ENCODE results near the gene PARD3. TPM values are rescaled to one million over a fixed set of nuclear protein-coding genes. Genes with fewer than 3 reads are reported as not detected.
"Not testable (repeated sequence)": the region's sequence is repeated elsewhere in the genome, so short reads cannot be mapped to it uniquely, and the experiment has no call there.

The PARD3 gene
- total RNA-seq, 1 donor from 2014 or later: 29.4 TPM

DNA sequence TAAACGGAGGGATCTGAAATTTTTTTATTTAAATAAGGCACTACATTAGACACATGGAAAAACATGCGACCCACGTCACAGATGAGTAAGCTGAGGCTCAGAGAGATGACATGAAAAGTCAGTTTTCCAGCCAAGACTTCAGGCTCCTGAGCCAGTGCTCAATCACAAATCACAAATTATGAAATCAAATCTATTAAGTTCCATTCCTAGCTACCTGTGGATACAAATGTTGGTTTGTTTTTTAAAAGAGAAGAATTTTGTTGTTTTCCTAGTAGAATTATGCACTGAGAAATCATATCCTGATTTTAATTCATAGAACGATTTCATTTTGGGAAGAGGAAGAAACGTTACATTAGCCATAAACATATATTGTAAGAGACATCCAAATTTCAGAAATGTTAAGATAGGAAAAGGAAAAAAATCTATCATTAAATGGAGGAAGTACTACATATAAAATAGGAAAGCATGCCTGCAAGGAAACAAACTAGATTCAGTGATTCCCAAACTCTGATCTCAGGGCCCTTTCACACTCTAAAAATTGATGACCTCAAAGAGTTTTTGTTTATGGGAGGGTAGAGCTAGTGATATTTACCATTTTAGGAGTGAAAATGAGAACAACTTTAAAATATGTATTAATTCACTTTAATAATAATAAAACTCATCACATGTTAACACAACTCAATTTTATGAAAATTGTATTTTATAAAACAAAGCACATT is 340.4 kb downstream of the PARD3 start:
- no peak for DNase-seq (ENCODE audit: low read depth in 2 of 2)

DNA sequence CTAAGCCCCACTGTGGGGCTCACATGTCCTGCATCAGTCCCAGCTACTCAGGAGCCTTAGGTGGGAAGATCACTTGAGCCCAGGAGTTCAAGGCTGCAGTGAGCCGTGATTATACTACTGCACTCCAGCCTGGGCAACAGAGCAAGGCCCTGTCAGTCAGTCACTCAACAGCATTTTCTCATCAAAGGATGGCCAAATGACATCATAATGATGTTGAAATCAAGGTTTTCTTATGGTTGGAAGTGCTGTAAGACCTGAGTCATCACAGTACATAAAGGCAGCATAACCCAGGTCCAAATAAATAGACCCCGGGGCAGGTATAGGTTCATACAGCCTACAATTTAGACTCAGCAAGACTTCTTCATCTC is 341.1 kb downstream of the PARD3 start:
- no peak for DNase-seq (ENCODE audit: low read depth in 2 of 2)

DNA sequence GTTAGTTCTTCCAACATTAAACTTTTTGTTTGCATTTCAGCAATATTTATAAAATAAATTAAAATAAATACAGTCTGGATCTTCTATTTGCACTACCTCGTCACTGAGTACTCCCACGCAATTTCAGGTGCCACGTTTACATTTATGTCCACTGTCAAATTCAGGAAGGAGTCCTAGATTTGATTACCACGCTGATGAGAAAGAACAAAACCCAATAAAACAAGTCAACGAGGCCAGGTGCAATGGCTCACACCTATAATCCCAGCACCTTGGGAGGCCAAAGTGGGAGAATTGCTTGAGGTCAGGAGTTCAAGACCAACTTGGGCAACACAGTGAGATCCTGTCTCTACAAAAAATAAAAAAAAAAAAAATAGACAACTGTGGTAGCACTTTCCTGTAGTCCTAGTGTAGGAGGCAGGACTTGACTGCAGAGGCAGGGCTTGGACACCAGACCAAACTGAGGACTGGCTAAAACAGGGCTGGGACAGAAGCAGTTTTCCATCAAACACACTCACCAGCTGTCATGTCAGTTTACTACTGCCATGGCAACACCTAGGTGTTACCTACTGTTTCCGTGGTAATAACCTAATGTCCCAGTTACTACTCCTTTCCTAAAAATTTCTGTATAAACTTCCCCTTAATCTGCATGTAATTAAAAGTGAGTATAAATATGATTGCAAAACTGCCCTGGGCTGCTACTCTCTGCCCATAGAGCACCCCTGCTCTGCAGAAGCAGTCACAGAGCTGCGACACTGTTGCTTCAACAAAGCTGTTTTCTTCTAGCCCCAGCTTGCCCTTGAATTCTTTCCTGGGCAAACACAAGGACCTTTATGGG is 341.7 kb downstream of the PARD3 start:
- DNase-seq (ENCODE audit: low read depth in 2 of 2): peak in 1 of 2 donors; percentile 33

DNA sequence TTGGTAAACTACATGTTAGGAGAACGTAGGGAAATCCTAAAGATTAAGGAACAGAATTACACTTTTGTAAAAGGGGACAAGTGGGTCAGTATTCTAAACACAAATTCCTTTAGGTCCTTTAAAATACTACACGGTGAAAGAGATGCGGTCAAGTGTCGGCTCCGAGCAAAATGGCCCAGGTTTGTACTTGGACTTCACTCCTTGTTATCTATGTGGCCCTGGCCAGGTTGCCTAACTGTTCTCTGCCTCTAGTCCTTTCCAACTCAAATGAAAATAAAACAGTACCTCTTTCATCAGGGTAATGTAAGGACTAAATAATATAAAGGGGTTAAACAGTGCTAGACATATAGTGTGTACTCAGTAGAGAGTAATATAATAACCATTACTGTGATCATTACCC is 344.8 kb downstream of the PARD3 start:
- no peak for DNase-seq (ENCODE audit: low read depth in 2 of 2)

DNA sequence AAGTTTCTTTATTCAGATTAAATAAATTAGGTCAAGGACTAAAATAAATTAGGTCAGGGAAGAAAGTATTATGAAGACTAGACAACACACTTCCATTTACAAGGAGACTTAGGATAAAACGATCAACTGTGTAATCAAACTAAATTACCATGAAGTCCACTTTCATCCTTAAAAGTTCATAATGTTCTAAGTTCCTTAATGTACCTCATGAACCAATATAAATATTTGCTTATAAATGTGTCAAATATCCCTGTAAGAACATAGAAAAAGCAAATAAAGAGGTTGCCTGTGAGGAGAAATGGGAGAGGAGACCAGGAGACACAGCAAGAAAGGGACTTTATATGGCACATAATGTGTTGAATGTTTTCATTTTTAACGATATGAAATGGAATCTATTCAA is 345.6 kb downstream of the PARD3 start:
- DNase-seq (ENCODE audit: low read depth in 2 of 2): no peak

DNA sequence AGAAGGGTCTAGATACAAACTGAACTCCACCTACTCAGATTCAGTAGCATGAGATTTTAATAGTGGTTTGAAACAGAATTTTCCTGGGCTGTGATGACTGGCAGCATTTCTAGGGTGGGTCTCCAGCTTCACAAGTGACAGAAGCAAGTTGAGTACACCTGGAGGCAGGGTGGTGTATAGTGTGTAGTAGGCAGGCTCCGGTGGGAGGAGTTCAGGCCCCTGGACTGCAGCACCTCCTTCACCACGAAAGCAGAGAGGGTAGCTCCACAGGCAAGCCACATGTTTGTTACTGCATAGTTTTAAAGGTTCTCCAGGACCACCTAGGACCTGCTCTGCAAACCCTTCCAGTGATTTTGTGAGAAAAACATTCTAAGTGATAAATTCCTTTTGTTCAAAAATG is 347.2 kb downstream of the PARD3 start:
- no peak for DNase-seq (ENCODE audit: low read depth in 2 of 2)

DNA sequence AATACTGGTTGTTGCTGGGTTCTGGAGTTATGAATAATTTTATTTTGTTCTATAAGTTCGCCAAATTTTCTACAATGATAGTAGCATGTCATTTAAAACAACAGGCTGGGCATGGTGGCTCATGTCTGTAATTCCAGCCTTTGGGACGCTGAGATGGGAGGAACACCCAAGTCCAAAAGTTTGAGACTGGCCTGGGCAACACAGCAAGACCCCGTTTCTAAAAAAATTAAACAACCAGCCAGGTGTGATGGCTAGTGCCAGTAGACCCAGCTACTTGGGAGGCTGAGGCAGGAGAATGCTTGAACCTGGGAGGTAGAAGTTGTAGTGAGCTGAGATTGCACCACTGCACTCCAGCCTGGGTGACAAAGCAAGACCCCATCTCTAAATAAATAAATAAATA is 347.7 kb downstream of the PARD3 start:
- DNase-seq (ENCODE audit: low read depth in 2 of 2): no peak

DNA sequence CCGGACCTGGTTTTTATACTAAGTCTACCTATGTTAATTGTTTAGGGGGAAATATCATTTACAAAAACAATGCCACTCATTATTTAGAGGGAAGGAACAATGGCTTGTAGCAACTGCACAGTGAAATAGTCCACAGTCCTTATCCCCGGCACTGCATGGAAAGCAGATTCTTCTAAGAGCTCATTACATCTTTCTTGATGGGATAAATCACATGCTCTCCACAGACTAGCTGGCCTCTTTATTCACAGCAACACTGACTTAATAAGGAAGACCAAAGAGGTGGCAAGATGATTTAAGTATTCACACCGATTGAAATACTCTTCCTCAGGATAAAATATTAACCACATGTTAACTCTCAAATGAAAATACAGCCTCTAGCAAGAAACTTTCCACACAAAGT is 349.4 kb downstream of the PARD3 start:
- DNase-seq (ENCODE audit: low read depth in 2 of 2): no peak

DNA sequence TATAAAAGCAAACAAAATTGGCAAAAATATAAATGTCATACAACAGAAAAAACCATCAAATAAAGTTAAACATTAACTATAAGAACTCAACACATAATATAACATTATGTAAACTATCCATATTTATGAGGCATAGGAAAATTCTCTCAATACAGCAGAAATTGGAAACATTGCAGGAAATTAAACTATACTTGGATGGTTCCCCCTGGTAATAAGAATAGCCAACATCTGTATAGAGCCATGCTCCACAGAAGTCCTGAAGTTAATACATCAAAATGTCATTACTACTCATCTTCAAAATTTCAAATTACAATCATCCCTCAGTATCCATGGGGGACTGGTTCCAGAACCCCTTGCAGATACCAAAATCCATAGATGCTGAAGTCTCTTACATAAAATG is 350.5 kb downstream of the PARD3 start:
- DNase-seq (ENCODE audit: low read depth in 2 of 2): no peak

DNA sequence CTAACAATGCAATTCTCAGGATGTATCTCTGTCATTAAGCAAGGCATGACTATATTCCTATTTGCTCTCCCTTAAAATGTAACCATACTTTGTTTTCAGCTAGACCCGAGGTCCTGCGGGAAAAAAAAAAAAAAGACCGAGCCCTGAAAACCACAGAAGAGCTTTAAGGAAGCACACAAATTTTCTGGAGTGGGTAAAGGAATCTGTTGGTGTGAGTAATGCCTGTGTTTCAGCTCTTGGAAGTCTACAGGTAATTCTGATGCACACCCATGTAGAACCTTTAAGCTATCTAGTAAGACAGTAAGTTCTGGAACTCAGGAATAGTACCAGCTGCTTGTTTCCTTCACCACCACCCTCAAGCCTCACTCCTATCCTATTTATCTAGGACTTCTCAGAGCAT is 351.1 kb downstream of the PARD3 start:
- no peak for DNase-seq (ENCODE audit: low read depth in 2 of 2)

DNA sequence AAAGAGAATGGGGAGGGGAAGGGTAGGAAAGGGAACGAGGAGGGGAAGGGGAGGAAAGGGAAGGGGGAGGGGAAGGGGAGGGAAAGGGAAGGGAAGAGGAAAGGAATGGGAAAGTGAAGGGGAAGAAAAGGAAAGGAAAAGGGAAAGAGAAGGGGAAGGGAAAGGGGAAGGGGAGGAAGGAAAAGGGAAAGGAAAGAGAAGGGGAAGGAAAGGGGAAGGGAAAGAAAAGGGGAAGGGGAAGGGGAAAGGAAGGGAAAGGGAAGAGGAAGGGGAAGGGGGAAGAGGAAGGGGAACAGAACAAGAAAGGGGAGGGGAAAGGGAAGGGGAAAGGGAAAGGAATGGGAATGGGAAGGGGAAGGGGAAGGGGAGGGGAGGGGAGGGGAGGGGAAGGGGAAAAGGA is 352.1 kb downstream of the PARD3 start:
- DNase-seq (ENCODE audit: low read depth in 2 of 2): no peak

DNA sequence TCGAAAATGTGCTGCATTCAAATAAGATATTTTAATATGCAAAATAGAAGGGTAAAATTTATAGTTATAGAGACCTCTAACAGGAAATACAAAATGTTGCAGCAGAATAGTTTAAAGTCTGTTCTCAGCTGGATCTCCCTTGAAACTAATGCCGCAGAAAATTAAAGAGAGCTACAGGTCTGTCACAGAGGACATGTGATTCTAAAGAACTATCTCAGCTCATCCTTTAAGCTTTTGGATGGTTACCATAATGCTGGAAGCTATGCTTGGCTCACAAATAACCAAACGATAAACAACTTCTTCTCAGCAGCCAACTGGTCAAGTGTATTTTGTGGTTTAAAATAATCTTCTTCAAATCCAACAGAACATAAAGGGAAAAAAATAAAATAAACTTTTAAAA is 353.0 kb downstream of the PARD3 start:
- DNase-seq (ENCODE audit: low read depth in 2 of 2): no peak

DNA sequence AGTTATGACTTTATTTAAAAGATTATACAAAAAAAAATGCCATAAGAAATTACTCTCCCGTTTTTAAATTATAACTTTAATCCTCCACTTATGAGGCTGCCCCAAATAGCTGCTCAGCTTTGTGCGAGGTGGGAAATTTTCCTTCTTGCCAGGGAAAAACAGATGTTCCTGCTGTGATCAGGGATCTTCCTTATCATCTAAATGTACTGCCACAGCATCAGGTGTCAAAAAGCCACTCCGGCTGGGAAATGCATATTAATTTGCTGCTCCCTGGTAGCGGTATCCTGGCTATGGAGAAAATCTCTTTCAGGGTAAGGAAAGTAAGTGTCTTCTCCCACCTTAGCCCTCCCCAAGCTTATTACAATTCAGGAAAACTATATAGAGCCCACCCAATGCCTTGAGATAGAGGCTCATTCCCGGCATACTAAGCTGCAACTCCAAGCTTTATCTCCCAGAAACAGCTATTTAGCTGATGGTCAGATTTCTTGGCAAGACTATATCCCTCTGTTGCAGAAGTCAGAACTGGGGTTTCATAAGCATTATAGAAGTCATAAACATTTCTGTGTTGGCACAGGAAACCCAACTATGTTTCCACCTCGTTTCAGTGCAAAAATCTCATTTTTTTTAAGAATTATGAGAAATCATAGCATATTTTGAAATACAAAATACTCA is 360.4 kb downstream of the PARD3 start:
- no peak for DNase-seq (ENCODE audit: low read depth in 2 of 2)

DNA sequence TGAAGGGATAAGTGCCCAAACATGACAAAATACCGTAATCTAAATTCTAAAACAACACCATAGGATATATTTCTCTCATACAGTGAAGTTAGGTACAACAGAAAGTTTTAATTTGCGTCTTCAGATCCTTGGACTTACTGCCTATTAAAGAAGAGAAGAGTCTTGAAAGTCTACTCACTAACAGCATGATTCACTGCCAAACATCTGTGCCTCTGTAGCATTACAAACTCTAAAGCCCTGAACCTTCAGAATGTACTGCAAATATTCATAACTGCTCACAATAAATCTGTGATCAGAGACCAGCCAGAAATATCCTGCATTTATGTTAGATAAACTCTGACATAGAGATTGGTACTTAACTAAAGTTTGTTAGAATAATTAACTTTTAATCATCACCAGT is 365.3 kb downstream of the PARD3 start:
- no peak for DNase-seq (ENCODE audit: low read depth in 2 of 2)

DNA sequence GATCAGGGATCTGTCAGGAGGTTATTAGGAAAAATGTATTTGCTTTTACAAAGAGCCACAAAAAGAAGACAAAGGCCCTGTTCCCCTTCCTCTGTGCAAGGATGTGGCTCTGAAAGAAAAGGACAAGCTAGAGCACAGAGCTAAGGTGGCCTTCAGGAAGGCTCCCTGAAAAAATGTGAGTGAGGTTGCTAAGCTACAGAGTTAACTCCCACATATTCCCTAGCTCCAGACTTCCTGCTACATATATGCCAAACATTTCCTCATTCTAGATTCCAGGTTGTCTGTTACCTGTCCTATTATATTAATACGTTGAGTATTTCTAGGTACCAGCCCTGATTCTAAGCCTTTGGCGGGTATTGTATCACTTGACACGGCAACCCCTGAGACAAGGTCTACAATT is 369.0 kb downstream of the PARD3 start:
- no peak for DNase-seq (ENCODE audit: low read depth in 2 of 2)

DNA sequence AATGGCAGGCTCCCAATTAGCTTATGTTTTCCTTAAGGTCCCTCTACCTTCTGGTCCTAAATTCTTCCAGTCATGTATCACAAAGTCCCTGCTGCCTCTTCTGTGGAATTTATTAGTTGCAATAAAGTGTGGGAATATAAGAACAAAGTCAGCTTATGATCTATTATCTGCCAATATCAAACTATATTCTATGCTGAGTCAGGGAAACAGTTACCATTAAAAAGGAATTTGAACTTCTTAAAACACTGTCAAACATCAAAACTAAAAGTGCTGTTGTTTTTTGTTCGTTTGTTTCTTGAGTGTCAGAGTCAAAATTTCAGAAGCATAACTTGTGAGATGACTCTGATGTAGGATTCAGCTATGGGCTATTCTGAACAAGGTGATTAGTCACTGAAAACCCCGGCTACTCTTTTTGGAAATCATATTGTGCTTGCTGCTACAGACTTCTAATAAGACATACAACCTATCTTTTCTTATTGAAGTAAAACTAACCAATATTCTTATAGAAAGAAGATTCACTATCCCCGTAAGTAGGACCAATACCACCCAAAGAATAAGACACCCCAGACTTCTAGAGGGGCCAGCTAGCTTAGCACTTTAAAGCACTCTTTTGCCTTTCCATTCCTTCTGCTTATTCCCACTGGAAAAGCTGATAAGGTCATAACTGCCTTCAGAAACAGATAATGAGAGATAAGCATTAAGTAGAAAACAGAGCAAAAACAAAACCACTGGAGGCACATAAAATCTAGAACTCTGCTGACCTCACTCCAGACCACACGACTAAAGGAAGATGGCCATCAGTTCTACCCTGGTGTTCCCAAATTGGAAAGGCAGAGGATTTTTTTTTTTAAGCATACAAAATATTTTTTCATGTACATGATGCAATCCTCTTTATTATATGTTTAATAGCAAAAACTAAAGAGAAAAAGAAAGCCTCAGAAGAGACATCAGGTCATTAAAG is 370.6 kb downstream of the PARD3 start:
- DNase-seq (ENCODE audit: low read depth in 2 of 2): no peak

DNA sequence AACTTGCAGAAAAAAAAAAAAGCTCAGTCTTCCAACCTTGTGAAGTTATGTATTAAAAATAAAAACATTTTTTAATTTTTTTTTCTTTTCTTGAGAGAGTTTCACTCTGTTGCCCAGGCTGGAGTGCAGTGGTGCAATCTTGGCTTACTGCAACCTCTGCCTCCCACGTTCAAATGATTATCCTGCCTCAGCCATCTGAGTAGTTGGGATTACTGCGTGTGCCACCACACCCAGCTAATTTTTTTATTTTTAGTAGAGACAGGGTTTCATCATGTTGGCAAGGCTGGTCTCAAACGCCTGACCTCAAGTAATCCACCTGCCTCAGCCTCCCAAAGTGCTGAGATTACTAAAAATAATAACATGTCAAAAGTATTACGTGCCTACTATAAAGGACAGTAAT is 375.7 kb downstream of the PARD3 start:
- not testable (repeated sequence) for DNase-seq (ENCODE audit: low read depth in 2 of 2)

DNA sequence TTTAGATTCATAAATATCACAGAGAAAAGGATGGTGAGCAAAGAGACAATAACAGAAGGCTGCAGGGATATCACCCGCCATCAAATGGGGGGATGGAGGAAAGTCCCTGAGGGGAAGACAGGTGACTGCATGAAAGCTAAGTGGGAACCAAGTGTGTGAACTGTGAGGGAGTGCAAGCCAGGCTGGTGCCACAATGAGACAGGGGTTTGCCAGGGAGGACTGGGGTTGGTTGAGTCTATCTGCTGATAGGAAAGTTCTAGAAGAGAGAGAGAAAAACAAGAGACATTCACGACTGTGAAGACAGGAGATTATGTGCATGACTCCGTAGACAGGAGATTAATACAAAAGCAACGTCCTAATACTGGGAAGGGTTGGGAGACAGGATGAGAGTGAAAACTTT is 376.4 kb downstream of the PARD3 start:
- no peak for DNase-seq (ENCODE audit: low read depth in 2 of 2)

DNA sequence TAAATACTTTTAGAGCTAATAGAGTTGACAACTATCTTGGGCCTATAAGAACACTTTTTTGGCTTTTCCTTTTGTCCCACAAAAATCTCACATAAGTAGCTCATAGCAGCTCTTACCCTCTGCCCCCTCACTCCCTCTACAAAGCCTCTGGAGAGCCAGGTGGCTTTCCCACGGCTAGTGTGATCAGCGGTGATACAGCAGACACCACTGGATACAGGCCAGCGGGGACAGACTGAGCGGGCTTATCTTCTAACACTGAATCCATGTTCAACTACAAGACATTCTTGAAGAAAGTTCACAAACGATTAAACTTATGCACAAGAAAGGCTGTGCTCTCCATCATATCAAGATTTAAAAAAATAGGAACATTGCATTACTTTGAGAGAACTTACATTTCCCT is 377.2 kb downstream of the PARD3 start:
- DNase-seq (ENCODE audit: low read depth in 2 of 2): no peak

DNA sequence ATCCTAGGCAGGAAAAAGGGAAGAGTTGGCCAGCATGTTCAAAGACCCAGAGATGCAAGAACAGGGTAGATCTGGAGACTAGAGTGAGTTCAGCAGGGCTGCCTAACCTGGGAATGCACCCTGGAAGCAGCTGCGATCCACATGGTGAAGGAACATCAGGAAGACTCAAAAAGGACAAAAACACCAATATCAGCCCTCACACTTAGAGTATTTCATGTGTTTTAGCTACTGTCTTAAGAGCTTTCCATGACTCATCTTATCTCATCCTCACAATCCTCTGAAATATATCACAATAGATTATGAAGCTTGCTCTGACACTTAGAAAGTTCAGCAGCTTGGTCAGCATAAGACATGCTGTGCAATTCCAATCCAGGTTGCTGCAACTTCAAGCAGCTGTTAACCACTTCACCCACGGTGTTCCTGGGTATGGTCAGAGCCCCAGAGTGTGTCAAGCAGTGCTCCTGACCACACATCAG is 380.9 kb downstream of the PARD3 start:
- DNase-seq (ENCODE audit: low read depth in 2 of 2): peak in 1 of 2 donors; percentile 14

Measured in lung microvascular endothelial cell (primary cell).